Measurements from ENCODE around the gene FBN2. TPM values are rescaled to one million over a fixed set of nuclear protein-coding genes. Genes with fewer than 3 reads are reported as not detected.
A peak's percentile ranks its signal among the peaks of the same experiment; 100 is the strongest.
"Not testable (repeated sequence)": the region's sequence is repeated elsewhere in the genome, so short reads cannot be mapped to it uniquely, and the experiment has no call there.

The FBN2 gene
- total RNA-seq, 1 donor from 2014 or later: 10.0 TPM

DNA sequence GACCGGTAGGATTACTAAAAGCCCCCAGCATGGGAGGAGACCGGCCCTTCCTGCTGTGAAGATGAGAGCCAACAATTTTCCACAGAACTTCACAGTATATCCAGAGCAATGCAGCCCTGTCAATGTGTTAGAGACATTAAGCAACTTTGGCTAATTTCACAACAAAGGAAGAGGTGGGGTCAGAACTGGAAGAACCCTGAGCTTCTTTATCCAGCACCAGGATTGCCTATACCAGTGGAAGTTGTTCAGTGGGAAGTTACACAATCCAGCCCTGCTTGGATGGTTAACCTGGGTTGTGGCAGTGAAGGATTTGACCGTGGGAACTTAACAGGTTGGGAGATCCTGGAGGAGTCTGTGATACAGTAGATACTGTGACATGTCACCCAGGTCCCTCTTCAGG is 197.0 kb downstream of the FBN2 start:
- intact Hi-C loops (cut with micrococcal nuclease): no loop called here
- peak; percentile 29 for ATAC-seq
- no peak for DNase-seq

DNA sequence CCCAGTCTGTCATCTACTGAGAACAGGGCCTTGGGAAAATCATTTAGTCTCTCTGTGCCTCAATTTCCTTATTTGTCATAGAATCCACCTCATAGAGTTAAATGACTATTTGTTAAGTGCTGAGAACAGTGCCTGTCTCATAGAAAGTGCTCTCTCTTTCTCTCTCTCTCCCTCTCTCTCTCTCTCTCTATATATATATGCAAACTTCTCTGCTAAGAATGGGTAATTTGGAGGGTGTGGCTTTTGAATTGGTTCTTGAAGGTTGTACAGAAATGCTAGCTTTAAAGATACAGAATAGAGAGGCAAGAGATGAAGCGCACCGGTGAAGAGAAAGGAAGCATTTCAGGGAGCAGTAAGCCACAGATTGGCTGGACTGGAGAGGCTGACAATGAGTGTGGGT is 197.4 kb downstream of the FBN2 start:
- DNase-seq (no peak), ATAC-seq (no peak)
- intact Hi-C loops (cut with micrococcal nuclease): no loop called here

DNA sequence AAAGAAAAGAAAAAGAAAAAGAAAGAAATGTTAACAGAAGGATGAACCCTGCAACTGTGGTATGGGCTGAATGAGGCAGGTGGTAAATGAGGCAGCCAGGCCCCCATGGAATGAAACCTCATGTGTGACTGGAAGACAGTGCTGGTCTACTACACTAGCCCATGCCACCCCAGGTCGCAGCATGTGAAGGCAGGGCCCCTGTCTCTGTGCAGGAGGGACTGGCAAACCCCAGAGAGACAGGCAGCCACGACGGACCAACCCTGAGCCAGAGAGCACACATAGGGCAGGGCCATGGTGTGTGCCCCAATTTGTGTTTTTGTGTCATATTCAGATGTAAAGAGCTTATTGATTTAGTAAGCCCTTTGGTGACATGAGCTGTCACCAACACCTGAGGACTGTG is 198.5 kb downstream of the FBN2 start:
- intact Hi-C loops (cut with micrococcal nuclease): no loop called here
- ATAC-seq (peak; percentile 22), DNase-seq (no peak)

DNA sequence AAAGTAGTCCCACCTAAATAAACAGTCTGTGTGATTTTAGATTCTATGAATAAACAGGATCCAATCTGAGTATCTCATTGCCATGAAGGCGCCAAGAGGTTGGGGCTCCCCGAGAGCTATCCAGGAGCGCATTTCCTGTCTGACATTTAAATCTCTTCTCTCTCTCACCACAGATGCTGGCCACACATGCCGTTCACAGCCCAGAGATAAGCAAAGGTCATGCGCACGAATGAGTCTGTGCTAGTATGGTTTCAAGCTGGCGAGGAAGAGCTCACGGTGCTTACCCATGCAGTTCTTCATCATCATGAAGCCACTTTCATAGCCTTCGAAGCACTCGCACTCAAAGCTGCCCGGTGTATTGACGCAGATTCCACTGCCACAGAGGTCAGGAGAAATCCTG is 199.4 kb downstream of the FBN2 start:
- DNase-seq: peak; percentile 41
- peak; percentile 86 for ATAC-seq
- intact Hi-C loops (cut with micrococcal nuclease): no loop called here

DNA sequence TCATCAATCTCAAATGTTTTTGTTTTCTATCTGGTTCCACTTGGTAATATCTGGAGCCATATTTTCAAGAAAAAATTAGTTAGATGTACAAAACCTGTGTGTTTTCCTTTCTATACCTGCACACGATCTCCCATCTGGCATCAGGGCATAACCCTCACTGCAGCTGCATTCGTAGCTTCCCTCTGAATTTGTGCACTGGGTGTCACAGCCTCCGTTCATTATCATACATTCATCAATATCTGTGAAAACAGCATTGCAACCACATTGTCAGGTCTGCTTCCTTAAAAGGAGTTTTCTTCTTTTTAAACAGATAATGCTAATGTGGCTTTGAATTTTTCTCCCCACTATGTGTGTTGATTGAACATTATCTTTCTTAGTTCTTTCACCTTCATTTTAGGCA is 202.7 kb downstream of the FBN2 start:
- ATAC-seq (no peak), DNase-seq (no peak)
- intact Hi-C loops (cut with micrococcal nuclease): no loop called here

DNA sequence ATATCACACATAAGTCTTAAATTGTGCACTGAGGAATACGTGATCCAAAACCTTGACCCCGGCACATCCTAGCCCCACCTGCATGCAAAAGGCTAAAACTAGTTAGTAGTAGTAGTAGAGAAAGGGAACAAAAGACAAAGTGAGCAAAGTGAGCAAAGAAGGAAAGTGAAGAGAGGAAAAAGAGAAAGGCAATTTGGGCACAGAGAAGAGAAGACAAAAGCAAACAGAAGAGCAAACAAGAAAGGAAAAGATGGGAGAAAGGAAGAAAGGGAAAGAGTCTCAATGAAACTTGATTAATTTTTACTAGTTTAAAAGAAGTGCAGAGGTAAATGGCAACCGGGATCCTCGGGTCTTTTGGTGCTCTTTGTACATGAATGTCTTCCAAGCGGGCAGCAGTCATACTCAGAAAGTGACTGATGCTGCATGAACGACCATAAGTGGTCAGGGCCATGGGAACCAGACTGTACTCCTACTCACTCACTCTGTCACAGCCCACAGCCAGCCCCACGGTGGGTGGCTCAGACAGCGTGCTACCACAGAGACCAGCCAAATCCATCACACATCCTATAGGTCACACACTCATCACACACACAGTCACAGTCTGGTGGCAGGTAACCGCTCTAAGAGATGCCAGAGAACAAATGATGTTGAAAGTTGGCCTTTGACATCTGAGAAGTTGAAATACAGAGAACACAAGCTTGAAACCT is 203.9 kb downstream of the FBN2 start:
- intact Hi-C loops (cut with micrococcal nuclease): no loop called here
- ATAC-seq (no peak), DNase-seq (no peak)

DNA sequence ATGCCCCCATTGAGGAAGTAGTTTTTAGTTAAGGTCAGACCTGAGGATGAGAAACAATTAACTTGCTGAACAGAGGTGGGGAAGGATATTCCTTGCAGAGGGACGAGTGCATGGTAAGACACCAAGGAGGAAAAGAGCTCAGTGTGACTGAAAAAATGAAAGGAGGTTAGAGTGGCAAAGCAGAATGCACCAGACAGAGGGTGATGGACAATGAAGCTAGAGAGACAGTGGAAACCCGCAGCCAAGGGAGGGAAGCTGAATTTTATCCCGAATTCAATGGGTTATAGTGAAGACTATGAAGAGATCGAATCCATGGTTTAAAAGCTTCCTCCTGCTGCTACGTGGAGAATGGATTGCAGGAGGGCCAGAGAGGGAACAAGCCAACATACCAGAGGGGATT is 206.8 kb downstream of the FBN2 start:
- ATAC-seq (no peak), DNase-seq (no peak)
- intact Hi-C loops (cut with micrococcal nuclease): no loop called here

DNA sequence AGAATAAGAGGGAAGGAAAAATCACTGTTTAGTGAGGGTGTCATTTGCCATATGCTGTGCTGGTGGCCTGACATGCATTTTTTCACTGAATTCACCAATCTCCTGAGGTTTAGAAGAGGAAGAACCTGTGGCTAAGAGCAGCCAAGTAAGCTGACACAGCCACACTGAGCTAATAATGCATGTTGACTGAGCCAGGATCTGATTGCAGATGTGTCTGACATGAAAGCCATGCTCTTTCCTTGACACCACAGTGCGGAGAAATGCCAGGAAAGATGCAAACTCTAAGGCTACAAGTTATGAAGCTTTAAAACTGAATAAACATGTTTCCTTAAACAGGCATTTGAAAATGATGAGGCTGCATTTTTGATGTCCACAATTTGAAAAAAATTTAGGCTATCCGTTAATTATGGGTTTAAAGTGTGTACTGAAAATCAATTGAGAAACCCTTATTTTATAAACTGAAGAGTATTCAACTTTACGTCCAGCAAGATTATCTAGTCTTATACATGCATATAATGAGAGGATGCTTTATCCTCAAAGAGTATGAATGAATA is 208.6 kb downstream of the FBN2 start:
- ATAC-seq: no peak
- DNase-seq: no peak
- intact Hi-C loops (cut with micrococcal nuclease): no loop called here

DNA sequence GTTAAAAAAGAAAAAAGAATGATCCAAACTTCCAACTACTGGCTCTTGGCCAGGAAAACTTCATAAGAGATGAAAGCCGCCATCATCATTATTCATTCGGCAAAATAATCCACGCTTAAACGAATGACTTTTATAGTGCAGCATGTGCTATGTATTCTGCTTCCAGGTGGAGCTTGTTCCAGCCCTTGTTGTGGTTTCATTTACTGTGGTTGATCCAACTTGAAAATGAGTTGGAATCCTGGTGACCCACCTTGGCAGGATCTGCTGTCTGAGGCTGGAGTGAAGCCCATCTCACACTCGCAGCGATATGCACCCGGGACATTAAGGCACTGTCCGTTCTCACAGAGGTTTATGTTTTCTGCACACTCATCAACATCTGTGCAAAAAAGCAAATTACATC is 209.6 kb downstream of the FBN2 start:
- intact Hi-C loops (cut with micrococcal nuclease): no loop called here
- ATAC-seq (peak; percentile 76), DNase-seq (no peak)

DNA sequence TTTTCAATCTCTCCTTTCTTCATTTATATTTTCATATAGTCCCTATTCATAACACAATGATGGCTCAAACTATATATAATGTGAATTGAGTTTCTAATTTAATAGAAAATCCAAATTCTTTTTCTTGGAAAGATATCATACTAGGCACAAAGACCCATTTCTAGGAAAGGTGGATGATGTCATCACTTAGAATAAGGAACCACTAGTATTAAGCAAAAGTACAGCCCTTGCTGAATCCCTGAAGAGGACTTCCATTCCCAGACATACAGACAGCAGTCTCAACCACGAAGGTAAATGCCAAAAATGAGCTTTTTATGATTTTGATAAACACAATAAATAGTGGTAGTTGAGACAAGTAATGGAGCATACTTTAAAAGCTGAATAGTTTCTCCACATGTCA is 210.0 kb downstream of the FBN2 start:
- ATAC-seq: no peak
- intact Hi-C loops (cut with micrococcal nuclease): no loop called here
- DNase-seq: no peak

DNA sequence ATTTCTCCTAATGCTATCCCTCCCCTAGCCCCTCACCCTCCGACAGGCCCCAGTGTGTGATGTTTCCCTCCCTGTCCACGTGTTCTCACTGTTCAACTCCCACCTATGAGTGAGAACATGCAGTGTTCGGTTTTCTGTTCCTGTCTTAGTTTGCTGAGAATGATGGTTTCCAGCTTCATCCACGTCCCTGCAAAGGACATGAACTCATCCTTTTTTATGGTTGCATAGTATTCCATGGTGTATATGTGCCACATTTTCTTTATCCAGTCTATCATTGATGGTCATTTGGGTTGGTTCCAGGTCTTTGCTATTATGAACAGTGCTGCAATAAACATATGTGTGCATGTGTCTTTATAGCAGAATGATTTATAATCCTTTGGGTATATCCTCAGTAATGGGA is 216.6 kb downstream of the FBN2 start:
- DNase-seq; ATAC-seq; intact Hi-C loops (cut with micrococcal nuclease): not testable (repeated sequence)

DNA sequence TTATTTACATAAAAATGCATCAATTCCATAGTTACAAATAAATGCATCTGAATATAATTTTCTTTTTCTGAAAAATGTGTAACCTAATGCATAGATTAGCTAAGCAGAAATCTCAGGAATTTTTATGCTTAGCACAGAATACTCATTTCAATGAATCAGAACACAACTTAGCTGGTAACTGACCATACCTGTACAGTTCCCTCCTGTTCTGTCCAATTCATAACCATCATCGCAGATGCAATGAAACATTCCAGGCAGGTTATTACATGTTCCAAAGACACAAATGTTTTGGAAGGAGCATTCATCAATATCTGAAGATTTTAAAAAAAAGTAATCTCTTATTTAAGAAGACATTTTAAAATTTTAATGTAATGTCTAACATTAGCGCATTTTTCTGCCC is 219.4 kb downstream of the FBN2 start:
- intact Hi-C loops (cut with micrococcal nuclease): no loop called here
- ATAC-seq (no peak), DNase-seq (no peak)

DNA sequence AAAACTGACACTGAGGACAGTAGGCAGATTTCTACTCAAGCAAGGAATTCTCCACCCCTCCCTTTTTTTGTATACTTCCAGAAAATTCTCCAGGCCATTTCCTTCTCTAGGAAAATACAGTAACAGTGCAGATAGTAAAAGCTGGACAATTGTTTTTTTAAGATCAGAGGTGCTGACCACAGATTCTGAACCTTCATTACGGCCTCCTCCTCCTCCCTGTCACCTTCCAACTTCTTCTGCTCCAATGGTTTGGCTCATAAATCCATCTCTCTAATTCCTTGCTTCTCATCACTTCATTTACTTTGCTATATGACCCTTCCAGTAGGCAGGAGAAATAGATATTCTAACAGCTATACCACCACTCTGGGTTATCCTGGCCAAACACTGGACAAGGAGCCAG is 220.6 kb downstream of the FBN2 start:
- intact Hi-C loops (cut with micrococcal nuclease): no loop called here
- no peak for DNase-seq
- no peak for ATAC-seq

DNA sequence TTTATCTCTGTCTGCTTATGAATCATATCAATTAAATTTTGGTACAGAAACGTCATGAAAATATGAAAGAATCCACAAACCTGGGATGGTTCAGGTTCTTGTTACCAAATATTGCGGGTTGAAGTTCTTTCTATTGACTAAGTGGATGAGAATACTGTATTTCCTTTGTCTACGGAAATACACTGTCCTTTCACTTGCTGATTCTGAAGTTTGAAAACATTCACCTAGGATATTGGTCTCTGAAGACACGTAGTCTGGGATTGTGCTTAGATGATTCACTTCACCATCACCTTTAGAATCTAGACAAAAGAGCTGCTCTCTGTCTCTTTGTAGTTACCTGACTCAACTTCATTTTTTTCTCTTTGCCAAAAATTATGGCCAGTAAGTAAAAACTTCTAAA is 222.4 kb downstream of the FBN2 start:
- no peak for DNase-seq
- ATAC-seq: no peak
- intact Hi-C loops (cut with micrococcal nuclease): no loop called here

DNA sequence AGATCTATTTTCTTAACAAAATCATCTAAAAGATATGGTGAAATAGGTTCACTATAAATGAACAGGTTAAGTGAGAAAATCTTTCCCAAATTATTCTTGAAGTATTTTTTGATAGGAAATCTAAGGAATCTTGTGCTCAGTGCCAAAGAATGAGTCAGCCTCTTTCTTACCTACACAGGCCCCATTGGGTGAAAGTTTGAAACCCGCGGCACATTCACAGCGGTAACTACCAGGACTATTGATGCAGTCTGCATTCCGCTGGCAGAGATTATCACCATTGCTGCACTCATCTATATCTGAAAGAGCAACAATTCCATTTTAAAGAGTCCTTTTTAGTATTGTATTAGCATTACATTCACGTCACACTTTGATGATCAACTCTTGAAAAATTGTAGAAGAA is 232.7 kb downstream of the FBN2 start:
- DNase-seq (no peak), ATAC-seq (no peak)
- intact Hi-C loops (cut with micrococcal nuclease): no loop called here

DNA sequence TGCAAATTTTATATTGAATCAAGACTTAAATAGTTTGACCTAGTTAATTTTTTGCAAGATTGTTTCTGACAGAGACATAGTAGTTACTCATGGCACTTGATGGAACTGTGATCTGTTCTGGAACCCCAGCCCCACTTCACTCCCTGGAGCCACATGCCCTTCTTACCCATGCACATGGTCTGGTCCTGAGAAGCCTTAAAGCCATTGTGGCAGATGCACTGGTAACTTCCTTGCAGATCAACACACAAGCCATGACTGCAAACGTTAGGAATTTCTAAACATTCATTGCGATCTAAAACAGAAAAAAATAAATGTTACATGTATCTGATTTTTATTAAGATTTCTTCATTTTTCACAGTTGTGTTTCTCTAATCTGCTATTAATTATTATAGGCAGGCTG is 233.3 kb downstream of the FBN2 start:
- intact Hi-C loops (cut with micrococcal nuclease): no loop called here
- DNase-seq (no peak), ATAC-seq (no peak)

DNA sequence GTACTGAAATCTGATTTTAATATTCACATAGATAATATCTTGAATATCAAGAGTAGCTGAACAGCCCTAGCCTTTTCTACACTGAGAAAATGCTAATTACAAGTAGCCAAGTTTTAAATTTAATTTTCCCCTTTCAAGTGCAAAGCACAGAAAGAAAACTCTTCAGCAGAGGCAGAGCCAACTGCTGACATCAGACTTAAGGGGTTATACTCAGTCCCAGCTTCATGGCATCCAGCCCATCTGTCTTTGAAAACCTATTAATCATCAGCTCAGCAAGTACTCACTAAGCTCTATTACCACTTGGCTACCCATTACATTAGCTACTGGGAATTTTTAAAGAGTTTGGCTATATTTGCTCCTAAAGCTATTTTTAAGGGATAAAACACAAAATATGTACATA is 234.0 kb downstream of the FBN2 start:
- intact Hi-C loops (cut with micrococcal nuclease): no loop called here
- no peak for DNase-seq
- peak; percentile 71 for ATAC-seq

DNA sequence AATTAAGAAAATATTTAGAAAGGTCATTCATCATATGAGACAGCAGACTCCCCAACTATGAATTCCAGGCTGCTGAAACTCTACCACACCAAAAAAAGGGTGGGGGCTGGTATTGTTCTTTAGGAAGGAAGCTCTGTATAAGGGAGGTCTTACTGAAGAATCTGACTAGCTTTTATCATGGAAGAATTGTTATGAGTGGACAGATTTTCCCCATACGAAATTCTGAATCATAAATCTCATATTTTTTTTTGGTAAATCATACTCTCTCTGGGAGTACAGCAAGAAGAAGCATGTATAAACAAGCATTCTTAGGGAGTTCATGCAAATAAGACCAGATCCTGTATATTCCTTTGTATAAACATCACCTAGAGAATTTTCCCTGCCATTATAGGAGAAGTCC is 234.5 kb downstream of the FBN2 start:
- ATAC-seq: no peak
- no peak for DNase-seq
- intact Hi-C loops (cut with micrococcal nuclease): no loop called here

DNA sequence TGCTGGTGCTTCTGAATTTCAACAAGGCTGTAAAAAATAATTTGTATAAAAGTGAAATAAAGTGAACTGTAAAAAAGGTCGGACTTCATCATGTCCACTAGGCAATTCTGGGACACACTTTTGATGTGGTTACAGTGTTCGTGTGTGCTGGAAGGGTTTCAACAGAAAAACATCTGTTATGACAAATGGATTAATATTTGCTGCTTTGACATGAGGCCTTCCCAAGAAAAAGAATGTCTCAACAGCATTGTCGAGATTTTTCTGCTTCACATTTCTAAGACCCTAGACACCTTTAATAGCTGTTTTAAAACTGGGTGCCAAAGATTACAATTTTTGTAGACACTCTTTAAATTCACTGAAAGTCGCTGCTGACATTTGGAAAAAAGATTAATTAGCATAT is 237.9 kb downstream of the FBN2 start:
- DNase-seq (no peak), ATAC-seq (no peak)
- intact Hi-C loops (cut with micrococcal nuclease): no loop called here

DNA sequence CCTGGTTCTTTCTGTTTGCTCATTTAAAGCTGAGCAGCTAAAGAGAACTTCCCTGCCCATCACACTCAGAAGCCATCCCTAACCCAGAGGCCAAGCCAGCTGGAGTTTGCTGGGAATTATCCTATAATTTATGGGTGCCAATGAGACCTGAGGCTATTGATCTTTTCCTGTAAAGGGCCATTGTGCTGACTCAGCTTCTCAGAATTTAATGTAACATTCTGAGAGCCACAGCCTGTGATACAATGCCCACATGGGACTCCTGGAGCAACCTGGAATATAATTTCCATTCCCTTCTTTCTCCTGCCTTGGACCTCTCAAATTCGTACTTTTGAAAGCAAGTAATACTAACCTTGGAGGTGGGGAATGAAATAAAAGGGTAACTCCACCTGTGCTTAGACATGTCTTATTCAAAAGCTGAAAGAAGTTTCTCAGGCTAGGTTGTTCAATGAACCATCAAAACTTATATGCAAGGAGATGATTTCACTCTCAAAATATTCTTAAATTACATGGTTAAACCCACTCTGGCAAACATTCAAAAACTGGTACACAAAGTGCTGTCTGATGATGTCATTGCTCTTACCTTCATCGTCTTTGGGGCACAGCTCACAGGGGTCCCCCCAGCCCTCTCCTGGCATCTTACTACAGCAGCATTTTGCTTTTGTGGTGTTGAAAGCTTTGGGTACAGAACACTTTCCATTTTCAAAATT is 247.7 kb downstream of the FBN2 start:
- DNase-seq: no peak
- intact Hi-C loops (cut with micrococcal nuclease): no loop called here
- no peak for ATAC-seq

DNA sequence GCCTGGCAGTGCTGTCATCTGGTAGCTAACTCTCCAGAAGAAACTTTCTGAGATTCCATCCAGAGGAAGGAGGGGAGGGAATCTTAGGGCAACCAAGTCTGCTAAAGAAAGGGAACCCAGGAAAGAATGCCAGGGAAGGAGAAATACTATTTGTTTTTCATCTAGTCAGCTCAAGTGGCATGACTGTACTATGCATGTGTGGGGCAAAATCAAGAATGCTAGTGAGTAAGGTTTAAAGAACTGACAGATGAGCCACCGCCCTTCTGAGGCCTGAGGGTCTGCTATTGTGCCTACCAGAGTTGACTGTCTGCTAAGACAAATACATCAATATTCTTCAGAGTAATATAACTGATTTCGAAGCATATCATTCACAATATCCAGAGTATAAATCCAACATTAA is 250.3 kb downstream of the FBN2 start:
- DNase-seq (no peak), ATAC-seq (no peak)
- intact Hi-C loops (cut with micrococcal nuclease): no loop called here
